H1 (cell line): ENCODE measurements around the gene STX12. TPM values are rescaled to one million over a fixed set of nuclear protein-coding genes. Genes with fewer than 3 reads are reported as not detected.
A peak's percentile ranks its signal among the peaks of the same experiment; 100 is the strongest.

Source experiments
- ASH2L ChIP-seq: fragments of 200-600, 300-600 bp; sonication (generic); IDR thresholded peaks from one replicate; pipeline ENCODE4 v1.7.1; 2017; ENCODE audit warnings: low read length
- BRCA1 ChIP-seq: IDR thresholded peaks from 2 replicates; pipeline ENCODE4 v1.6.1; 2012; ENCODE audit warnings: low read depth, low read length, improper control_type of control experiment
- CBX5 ChIP-seq: fragments of 300-800, 300-1000 bp; sonication (generic); IDR thresholded peaks from 2 replicates; pipeline ENCODE4 v1.7.1; 2016; ENCODE audit warnings: antibody characterized with exemption, low read length, low read depth
- CHD1 ChIP-seq: IDR thresholded peaks from 2 replicates; pipeline ENCODE4 v1.6.1; 2012; ENCODE audit warnings: low read depth, low read length, improper control_type of control experiment
- FOSL1 ChIP-seq: IDR thresholded peaks from 2 replicates; pipeline ENCODE4 v1.6.1; 2011; ENCODE audit warnings: mild to moderate bottlenecking, low read depth, low read length, moderate library complexity; ENCODE audit not compliant: insufficient read depth
- GTF2F1 ChIP-seq: IDR thresholded peaks from 2 replicates; pipeline ENCODE4 v1.6.1; 2012; ENCODE audit warnings: low read depth, low read length, improper control_type of control experiment, borderline replicate concordance
- JUN ChIP-seq: IDR thresholded peaks from 2 replicates; pipeline ENCODE4 v1.6.1; 2011; ENCODE audit warnings: low read depth, mild to moderate bottlenecking, improper control_type of control experiment, low read length
- KDM5A ChIP-seq: fragments of 200-600 bp; IDR thresholded peaks from 2 replicates; pipeline ENCODE4 v1.7.1; 2012; ENCODE audit warnings: mild to moderate bottlenecking, low read length, inconsistent platforms, mixed read lengths
- NANOG ChIP-seq: IDR thresholded peaks from 2 replicates; pipeline ENCODE4 v1.6.1; 2011; ENCODE audit warnings: low read length, low read depth, mild to moderate bottlenecking, inconsistent platforms; ENCODE audit not compliant: insufficient read depth, poor library complexity, severe bottlenecking
- NRF1 ChIP-seq: IDR thresholded peaks from 2 replicates; pipeline ENCODE4 v1.6.1; 2011; ENCODE audit warnings: mild to moderate bottlenecking, low read depth, low read length, improper control_type of control experiment
- POLR2A ChIP-seq, 2 experiments: IDR thresholded peaks; 1 replicate in 1 of 2; 2 replicates in 1 of 2; pipeline ENCODE4 v1.6.1; 2011; ENCODE audit warnings: low read depth in 2 of 2, low read length in 2 of 2, mild to moderate bottlenecking in 2 of 2; ENCODE audit errors: control extremely low read depth in 1 of 2
- RFX5 ChIP-seq: IDR thresholded peaks from 2 replicates; pipeline ENCODE4 v1.6.1; 2011; ENCODE audit warnings: low read depth, low read length, improper control_type of control experiment, borderline replicate concordance
- RNF2 ChIP-seq: fragments of 200-900, 300-1000 bp; sonication (generic); IDR thresholded peaks from 2 replicates; pipeline ENCODE4 v1.7.1; 2016; ENCODE audit warnings: borderline replicate concordance, low read depth, mild to moderate bottlenecking, antibody characterized with exemption, low read length; ENCODE audit not compliant: poor library complexity, severe bottlenecking; ENCODE audit errors: missing control alignments
- SAP30 ChIP-seq: fragments of 300-600 bp; sonication (generic); IDR thresholded peaks from 2 replicates; pipeline ENCODE4 v1.7.1; 2012; ENCODE audit warnings: low read length, moderate library complexity, mild to moderate bottlenecking, inconsistent platforms; ENCODE audit not compliant: insufficient read depth, insufficient replicate concordance
- SP2 ChIP-seq: IDR thresholded peaks from 2 replicates; pipeline ENCODE4 v1.6.1; 2012; ENCODE audit warnings: mild to moderate bottlenecking, low read length, inconsistent platforms
- SP4 ChIP-seq: IDR thresholded peaks from 2 replicates; pipeline ENCODE4 v1.6.1; 2012; ENCODE audit warnings: low read length, inconsistent platforms
- SRF ChIP-seq: IDR thresholded peaks from 2 replicates; pipeline ENCODE4 v1.6.1; 2011; ENCODE audit warnings: mild to moderate bottlenecking, low read depth, low read length, moderate library complexity
- polyA plus RNA-seq, 7 experiments: library from polyadenylated mRNA; depleted of rRNA in 3 of 7; stranded (reverse) in 5 of 7; unstranded in 2 of 7; fragments of >200 nt in 5 of 7; fragments of 200-250 nt in 2 of 7; gene quantifications; 1 replicate in 5 of 7; 2 replicates in 1 of 7; 4 replicates in 1 of 7; pipeline versions ENCODE4 v1.2.1 to v1.2.3, GENCODE V29; 2011 to 2013; ENCODE audit warnings: missing spikeins in 2 of 7, mixed read lengths in 2 of 7
- total RNA-seq: library from RNA; stranded (reverse); fragmentation: NEBNext Ultra II Directional; extraction: Animal tissue kit (Norgen Biotek cat#: 25700); gene quantifications from 2 replicates; pipeline ENCODE4 v1.2.1, GENCODE V29; 2021
- TF ChIP-seq, protein P1 (sequence below): IDR thresholded peaks from 2 replicates; pipeline ENCODE4 v1.6.1; 2012; ENCODE audit warnings: low read length, inconsistent platforms
- TF ChIP-seq, protein P2 (sequence below): IDR thresholded peaks from 2 replicates; pipeline ENCODE4 v1.6.1; 2012; ENCODE audit warnings: inconsistent platforms

The STX12 gene
- total and polyA plus RNA-seq, 2 of the 8 experiments (the other 6 are each of a cell fraction or from before 2014, with no cell fraction given), result 3.7 to 11.0 TPM

DNA sequence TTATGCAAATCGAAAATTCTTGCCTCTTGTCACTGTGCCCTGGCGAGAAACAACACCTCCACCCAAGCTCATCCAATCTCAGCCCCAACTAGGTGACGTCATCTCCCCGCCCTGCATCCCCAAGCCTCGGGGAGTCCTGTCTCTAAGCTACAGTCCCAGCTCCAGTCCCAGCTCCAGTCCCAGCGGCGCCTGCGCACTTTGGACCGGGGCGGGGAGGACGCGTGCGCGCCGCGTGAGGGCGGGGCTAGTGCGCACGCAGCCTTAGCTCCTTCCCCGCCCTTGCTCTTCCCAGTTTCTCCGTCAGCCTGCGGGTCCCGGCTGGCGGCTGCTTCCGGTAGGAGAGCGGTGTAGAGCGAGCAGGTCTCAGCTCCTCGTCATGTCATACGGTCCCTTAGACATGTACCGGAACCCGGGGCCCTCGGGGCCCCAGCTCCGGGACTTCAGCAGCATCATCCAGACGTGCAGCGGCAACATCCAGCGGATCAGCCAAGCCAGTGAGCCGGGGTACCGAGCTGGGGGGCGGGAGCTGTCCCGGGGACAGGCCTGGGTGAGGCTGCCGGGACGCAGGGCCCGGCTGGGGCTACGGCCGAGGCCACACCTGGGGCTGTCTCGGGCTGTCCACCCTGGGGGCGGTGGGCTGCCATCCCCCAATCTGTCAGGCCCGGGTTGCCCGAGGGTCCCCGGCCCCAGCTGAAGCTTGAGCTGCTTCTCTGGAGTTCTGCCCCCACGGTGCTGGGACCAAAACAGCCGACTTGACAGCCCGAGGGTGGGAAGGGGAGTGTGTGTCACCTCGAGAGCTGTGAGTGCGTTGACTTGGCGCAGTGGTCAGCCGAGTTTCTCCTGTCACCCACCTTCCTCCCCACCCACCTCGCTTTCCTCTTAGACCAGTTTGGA lies at the start of gene STX12 (continued):
- peak; percentile 38 for TF ChIP-seq SAP30
- no peak for TF ChIP-seq ASH2L
- no peak for TF ChIP-seq RFX5
- peak; percentile 82 for TF ChIP-seq JUN
- TF ChIP-seq NRF1, result peak; percentile 85
- TF ChIP-seq, protein P1, sequence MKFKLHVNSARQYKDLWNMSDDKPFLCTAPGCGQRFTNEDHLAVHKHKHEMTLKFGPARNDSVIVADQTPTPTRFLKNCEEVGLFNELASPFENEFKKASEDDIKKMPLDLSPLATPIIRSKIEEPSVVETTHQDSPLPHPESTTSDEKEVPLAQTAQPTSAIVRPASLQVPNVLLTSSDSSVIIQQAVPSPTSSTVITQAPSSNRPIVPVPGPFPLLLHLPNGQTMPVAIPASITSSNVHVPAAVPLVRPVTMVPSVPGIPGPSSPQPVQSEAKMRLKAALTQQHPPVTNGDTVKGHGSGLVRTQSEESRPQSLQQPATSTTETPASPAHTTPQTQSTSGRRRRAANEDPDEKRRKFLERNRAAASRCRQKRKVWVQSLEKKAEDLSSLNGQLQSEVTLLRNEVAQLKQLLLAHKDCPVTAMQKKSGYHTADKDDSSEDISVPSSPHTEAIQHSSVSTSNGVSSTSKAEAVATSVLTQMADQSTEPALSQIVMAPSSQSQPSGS, result peak; percentile 98
- TF ChIP-seq SP4, result no peak
- TF ChIP-seq SP2, result no peak
- TF ChIP-seq, protein P2, sequence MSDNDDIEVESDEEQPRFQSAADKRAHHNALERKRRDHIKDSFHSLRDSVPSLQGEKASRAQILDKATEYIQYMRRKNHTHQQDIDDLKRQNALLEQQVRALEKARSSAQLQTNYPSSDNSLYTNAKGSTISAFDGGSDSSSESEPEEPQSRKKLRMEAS, result peak; percentile 59; the same call in 1 of the 2 replicates
- TF ChIP-seq KDM5A, result no peak
- TF ChIP-seq FOSL1, result no peak
- TF ChIP-seq NANOG, result no peak
- peak in 1 of 2 experiments; percentile 67; a peak in 1 of 3 replicates for TF ChIP-seq POLR2A (IDR thresholded peaks at IDR 0.05; ENCODE audit: control extremely low read depth in 1 of 2, low read depth in 2 of 2, low read length in 2 of 2)
- TF ChIP-seq CHD1, result no peak
- TF ChIP-seq GTF2F1, result no peak
- no peak for TF ChIP-seq SRF
- no peak for TF ChIP-seq CBX5
- TF ChIP-seq RNF2, result no peak
- no peak for TF ChIP-seq BRCA1
